IPS-15b (cell line): ENCODE data around the gene ATG14.
"Not testable (repeated sequence)": the region's sequence is repeated elsewhere in the genome, so short reads cannot be mapped to it uniquely, and the experiment has no call there.

ENCODE experiments used
- H3K27me3 ChIP-seq: one replicate; pipeline ENCODE4 v1.6.1; 2013; ENCODE audit warnings: low read length; ENCODE audit not compliant: control insufficient read depth, insufficient read depth
- H3K36me3 ChIP-seq: one replicate; pipeline ENCODE4 v1.6.1; 2013; ENCODE audit warnings: low read length; ENCODE audit not compliant: control insufficient read depth, insufficient read depth
- H3K4me1 ChIP-seq: one replicate; pipeline ENCODE4 v1.6.1; 2013; ENCODE audit warnings: mild to moderate bottlenecking, low read length; ENCODE audit not compliant: control insufficient read depth, insufficient read depth
- H3K4me3 ChIP-seq: one replicate; pipeline ENCODE4 v1.5.1; 2013; ENCODE audit warnings: low read depth, low read length
- H3K9ac ChIP-seq: one replicate; pipeline ENCODE4 v1.6.1; 2013; ENCODE audit warnings: low read depth, mild to moderate bottlenecking, low read length
- H3K9me3 ChIP-seq: one replicate; pipeline ENCODE4 v1.6.1; 2013; ENCODE audit warnings: mild to moderate bottlenecking, low read length; ENCODE audit not compliant: control insufficient read depth, insufficient read depth

ATG14 gene

GRCh38 chr14:55383056-55383466, 28.6 kb downstream of the ATG14 start:
- H3K4me1 ChIP-seq, result not testable (repeated sequence)

DNA sequence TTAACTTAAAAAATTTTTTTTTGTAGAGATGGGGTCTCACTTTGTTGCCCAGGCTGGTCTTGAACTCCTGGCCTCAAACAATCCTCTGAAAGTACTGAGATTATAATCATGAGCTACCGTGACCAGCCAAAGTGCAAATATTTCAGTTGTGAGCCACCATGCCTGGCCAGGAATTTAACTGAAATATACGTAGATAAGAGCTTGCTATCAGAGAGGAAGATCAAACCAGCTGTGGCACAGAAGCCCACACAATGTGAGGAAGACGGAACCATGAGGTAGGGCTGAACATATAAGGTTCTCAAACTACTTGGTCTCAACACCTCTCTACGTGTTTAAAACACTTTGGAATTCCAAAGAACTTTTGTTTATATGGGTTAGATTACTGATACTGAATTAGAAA, 29.1 kb downstream of the ATG14 start:
- Histone ChIP-seq H3K9ac (no peak overlapping the region), H3K36me3 (peaks cover 9% of the 10 kb centered on the region), H3K4me3 (no peak overlapping the region), H3K4me1 (no peaks in the 10 kb centered on the region), H3K27me3 (no peaks in the 10 kb centered on the region), H3K9me3 (no peaks in the 10 kb centered on the region)

More at GRCh38 chr14:55383056-55383466, 28.6 kb downstream of the ATG14 start:
- not testable (repeated sequence) for H3K4me3 ChIP-seq, H3K9ac ChIP-seq, H3K36me3 ChIP-seq, H3K9me3 ChIP-seq, H3K27me3 ChIP-seq

DNA sequence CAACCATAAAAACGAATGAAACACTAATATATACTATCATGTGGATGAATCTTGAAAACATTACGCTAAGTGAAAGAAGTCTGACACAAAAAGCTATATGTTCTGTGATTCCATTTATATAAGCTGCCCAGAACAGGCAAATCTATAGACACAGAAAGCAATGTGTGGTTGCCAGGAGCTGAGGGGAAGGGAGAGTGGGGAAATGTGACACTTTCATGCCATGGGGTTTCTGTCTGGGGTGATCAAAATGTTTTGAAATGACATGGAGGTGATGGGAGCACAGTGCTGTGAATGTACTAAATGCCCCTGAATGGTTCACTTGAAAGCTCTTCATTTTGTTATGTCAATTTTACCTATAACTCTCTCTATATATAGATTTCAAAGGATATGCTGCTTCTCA, 30.1 kb downstream of the ATG14 start:
- Histone ChIP-seq H3K36me3 (peaks cover 9% of the 10 kb centered on the region), H3K4me3 (no peak overlapping the region), H3K9me3 (no peaks in the 10 kb centered on the region), H3K27me3 (no peaks in the 10 kb centered on the region), H3K9ac (no peak overlapping the region), H3K4me1 (no peaks in the 10 kb centered on the region)

- Histone ChIP-seq H3K4me1 (no peaks in the 10 kb centered on the region), H3K9ac (no peak overlapping the region), H3K4me3 (no peak overlapping the region), H3K9me3 (no peaks in the 10 kb centered on the region), H3K27me3 (no peaks in the 10 kb centered on the region), H3K36me3 (peaks cover 9% of the 10 kb centered on the region)
These were observed 30.6 kb downstream of the ATG14 start for GRCh38 chr14:55381040-55381439.

DNA sequence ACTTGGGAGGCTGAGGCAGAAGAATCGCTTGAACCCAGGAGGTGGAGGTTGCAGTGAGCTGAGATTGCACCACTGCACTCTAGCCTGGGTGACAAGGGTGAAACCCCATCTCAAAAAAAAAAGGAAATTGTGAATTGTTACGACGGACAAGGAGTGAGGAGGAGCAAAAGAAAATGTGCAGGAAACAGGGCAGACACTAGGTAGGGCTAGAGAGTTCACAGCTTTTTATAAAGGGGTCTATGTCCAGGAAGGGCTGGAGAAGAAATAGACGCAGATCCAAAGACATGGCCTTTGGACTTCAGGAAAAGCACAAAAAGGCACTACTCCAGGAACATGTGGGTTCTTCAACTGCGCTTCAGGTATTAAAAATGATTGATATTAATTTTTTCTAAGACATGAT, 34.4 kb downstream of the ATG14 start:
- Histone ChIP-seq H3K36me3 (peaks cover 6% of the 10 kb centered on the region), H3K9me3 (no peaks in the 10 kb centered on the region), H3K4me3 (no peak overlapping the region), H3K27me3 (no peaks in the 10 kb centered on the region), H3K4me1 (no peaks in the 10 kb centered on the region), H3K9ac (no peak overlapping the region)

DNA sequence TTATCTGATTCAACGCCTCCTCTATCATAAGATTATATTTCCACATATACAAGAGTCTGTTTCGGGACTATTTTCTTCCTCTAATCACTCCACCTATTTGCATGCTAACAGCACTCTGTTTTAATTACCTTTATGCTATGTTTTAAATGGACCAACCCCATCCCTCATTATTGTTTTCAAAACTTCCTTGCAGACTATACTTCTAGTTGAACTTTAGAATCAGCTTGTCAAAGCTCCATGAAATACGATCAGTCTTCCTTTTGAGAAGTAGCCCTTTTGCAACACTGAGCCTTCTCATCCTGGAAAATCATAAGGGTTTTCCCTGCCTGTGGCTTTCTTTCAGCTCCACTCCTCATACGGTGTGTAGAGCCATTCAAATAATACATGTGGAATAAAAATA, 36.9 kb downstream of the ATG14 start:
- no peaks in the 10 kb centered on the region for H3K4me1 ChIP-seq
- H3K9me3 ChIP-seq, result no peaks in the 10 kb centered on the region
- H3K27me3 ChIP-seq, result no peaks in the 10 kb centered on the region
- peaks cover 3% of the 10 kb centered on the region for H3K36me3 ChIP-seq
- H3K9ac ChIP-seq, result no peak overlapping the region
- no peak overlapping the region for H3K4me3 ChIP-seq

GRCh38 chr14:55373784-55374705, 37.6 kb downstream of the ATG14 start:
- Histone ChIP-seq H3K4me3 (no peak overlapping the region), H3K36me3 (peaks cover 8% of the 10 kb centered on the region), H3K27me3 (no peaks in the 10 kb centered on the region), H3K4me1 (no peaks in the 10 kb centered on the region), H3K9me3 (no peaks in the 10 kb centered on the region), H3K9ac (no peak overlapping the region)

GRCh38 chr14:55372825-55373224, 38.8 kb downstream of the ATG14 start:
- H3K27me3 ChIP-seq, result no peaks in the 10 kb centered on the region
- H3K4me1 ChIP-seq, result no peaks in the 10 kb centered on the region
- no peaks in the 10 kb centered on the region for H3K9me3 ChIP-seq
- H3K36me3 ChIP-seq, result peaks cover 5% of the 10 kb centered on the region
- H3K4me3 ChIP-seq, result no peak overlapping the region
- H3K9ac ChIP-seq, result no peak overlapping the region

GRCh38 chr14:55372423-55372822, 39.2 kb downstream of the ATG14 start:
- Histone ChIP-seq H3K36me3 (peaks cover 5% of the 10 kb centered on the region), H3K4me1 (no peaks in the 10 kb centered on the region), H3K9me3 (no peaks in the 10 kb centered on the region), H3K9ac (no peak overlapping the region), H3K4me3 (no peak overlapping the region), H3K27me3 (no peaks in the 10 kb centered on the region)

GRCh38 chr14:55370883-55371455, 40.7 kb downstream of the ATG14 start:
- Histone ChIP-seq H3K36me3 (peaks cover 5% of the 10 kb centered on the region), H3K9me3 (no peaks in the 10 kb centered on the region), H3K4me1 (no peaks in the 10 kb centered on the region), H3K27me3 (no peaks in the 10 kb centered on the region), H3K9ac (no peak overlapping the region), H3K4me3 (no peak overlapping the region)

DNA sequence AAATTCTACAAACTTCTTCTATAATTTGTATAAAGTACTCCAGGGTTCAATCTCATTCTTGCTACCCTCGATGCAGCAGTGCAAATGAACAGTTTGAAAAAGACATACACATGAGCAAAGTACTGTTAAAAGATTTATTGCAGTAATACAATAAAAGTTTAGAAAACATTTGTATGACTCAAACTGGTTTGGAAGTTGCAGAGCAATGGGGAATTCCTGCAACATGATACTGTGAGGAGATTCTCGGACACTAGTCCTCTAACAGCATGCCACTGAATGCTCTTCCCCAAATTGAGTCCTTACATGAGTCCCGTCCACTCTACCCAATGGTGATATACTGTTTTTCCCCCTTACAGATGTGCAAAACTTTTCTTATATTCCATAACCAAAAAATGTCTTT, 45.4 kb downstream of the ATG14 start:
- Histone ChIP-seq H3K9me3 (no peaks in the 10 kb centered on the region), H3K27me3 (no peaks in the 10 kb centered on the region), H3K4me1 (no peaks in the 10 kb centered on the region), H3K9ac (no peak overlapping the region), H3K36me3 (peaks cover 7% of the 10 kb centered on the region), H3K4me3 (no peak overlapping the region)

- H3K9ac ChIP-seq, result no peak overlapping the region
- peaks cover 3% of the 10 kb centered on the region for H3K36me3 ChIP-seq
- no peaks in the 10 kb centered on the region for H3K4me1 ChIP-seq
- no peaks in the 10 kb centered on the region for H3K27me3 ChIP-seq
- no peaks in the 10 kb centered on the region for H3K9me3 ChIP-seq
- no peak overlapping the region for H3K4me3 ChIP-seq
These were observed 50.4 kb downstream of the ATG14 start for GRCh38 chr14:55361190-55361589.
